ENCODE data around the gene SNX33.

Gene SNX33

DNA sequence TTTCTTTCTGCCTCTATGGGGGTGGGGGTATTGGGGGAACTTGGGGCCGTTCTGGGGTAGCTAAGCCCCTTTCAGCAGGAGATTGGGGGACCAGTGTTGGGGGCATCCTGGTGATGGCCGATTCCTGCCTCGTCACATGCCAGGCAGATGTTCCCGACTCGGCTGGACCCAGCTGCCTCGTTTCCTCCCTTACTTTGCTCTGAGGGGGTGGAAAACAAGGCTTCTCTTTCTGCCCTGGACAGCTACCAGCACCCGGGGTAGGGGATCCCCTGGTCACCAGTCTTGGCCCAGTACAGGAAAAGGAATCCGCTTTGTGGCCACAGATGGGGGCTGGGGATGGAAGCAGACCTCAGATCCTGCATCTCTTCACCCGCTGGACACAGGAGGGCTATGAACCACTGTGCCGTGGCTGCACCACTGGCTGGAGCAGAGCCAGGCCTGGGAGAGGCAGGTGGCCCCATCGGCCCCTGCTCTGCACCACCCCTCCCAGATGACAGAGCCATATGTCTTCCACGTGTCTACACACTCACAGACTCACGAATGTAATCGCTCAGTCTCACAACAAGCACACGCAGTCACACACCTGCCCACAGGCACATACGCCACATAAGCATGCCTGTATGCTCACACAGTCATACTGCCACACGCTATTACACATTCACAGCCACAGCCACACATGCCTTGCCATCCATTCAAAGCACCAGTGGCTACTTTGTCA is 12.4 kb downstream of the SNX33 start:
- Histone ChIP-seq H3F3A (ENCODE audit: low read depth) (no peaks in the 10 kb centered on the region), H2AFZ (ENCODE audit: low read length) (no peak overlapping the region), H3K36me3 (ENCODE audit: insufficient read depth, low read length) (no peaks in the 10 kb centered on the region), H3K9me2 (replicated peaks; ENCODE audit: low read depth, low read length) (no peaks in the 10 kb centered on the region), H3K4me1 (ENCODE audit: insufficient read depth, low read length, poor library complexity, severe bottlenecking) (peaks cover under 1% of the 10 kb centered on the region), H4K20me1 (ENCODE audit: insufficient read depth, low read length, poor library complexity, severe bottlenecking) (no peaks in the 10 kb centered on the region), H3K9ac (ENCODE audit: low read depth, low read length, poor library complexity, severe bottlenecking) (no peak overlapping the region), H3K9me3 (ENCODE audit: insufficient read depth, low read depth, low read length) (no peaks in the 10 kb centered on the region), H3K79me2 (ENCODE audit: insufficient read depth, low read length) (no peaks in the 10 kb centered on the region), H3K4me3 (ENCODE audit: low read length, poor library complexity, severe bottlenecking) (no peak overlapping the region), H3K4me2 (ENCODE audit: low read depth, low read length, poor library complexity, severe bottlenecking) (no peak overlapping the region), H3K27me3 (ENCODE audit: insufficient read depth, low read length, poor library complexity, severe bottlenecking) (no peaks in the 10 kb centered on the region)
- TF ChIP-seq, protein P1, sequence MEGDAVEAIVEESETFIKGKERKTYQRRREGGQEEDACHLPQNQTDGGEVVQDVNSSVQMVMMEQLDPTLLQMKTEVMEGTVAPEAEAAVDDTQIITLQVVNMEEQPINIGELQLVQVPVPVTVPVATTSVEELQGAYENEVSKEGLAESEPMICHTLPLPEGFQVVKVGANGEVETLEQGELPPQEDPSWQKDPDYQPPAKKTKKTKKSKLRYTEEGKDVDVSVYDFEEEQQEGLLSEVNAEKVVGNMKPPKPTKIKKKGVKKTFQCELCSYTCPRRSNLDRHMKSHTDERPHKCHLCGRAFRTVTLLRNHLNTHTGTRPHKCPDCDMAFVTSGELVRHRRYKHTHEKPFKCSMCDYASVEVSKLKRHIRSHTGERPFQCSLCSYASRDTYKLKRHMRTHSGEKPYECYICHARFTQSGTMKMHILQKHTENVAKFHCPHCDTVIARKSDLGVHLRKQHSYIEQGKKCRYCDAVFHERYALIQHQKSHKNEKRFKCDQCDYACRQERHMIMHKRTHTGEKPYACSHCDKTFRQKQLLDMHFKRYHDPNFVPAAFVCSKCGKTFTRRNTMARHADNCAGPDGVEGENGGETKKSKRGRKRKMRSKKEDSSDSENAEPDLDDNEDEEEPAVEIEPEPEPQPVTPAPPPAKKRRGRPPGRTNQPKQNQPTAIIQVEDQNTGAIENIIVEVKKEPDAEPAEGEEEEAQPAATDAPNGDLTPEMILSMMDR (conservative IDR thresholded peaks at IDR 0.05; ENCODE audit: low read length) = no peak
- TF ChIP-seq EZH2phosphoT487 (IDR thresholded peaks at IDR 0.05; ENCODE audit: borderline replicate concordance) = no peak

DNA sequence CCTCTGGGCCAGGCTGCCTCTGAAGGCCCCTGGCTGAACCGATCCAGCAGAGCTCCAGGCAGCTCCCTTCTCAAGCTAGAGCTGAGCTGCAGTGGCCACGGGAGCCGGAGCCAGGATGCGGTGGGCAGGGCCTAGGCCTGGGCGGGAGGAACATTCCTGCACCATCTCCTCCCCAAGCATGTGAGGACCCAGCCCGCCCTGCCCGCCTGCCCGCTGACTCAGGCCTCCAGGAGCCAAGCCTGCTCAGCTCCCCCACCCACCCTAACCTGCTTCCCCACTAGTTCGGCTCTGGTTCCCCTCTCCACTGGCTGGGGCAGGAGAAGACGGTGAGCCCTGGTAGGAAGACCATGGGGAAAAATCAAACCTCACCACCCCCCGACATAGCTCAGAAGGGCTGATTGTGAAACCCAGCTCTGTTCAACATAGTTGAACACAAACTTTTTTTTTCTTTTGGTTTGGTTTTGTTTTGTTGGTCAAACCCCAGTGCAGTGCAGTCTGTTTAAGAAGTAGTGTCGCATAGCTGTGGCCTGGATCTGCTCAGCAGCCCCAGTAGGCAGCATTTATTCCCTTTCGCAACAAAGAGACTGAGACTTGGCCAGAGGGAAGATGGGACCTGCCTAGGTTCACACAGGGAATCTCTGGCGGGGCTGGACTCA is 13.5 kb downstream of the SNX33 start:
- Histone ChIP-seq H4K20me1 (ENCODE audit: insufficient read depth, low read length, poor library complexity, severe bottlenecking) (no peaks in the 10 kb centered on the region), H3K27me3 (ENCODE audit: insufficient read depth, low read length, poor library complexity, severe bottlenecking) (no peaks in the 10 kb centered on the region), H3K4me2 (ENCODE audit: low read depth, low read length, poor library complexity, severe bottlenecking) (no peak overlapping the region), H2AFZ (ENCODE audit: low read length) (no peak overlapping the region), H3K9me3 (ENCODE audit: insufficient read depth, low read depth, low read length) (no peaks in the 10 kb centered on the region), H3F3A (ENCODE audit: low read depth) (no peaks in the 10 kb centered on the region), H3K9me2 (replicated peaks; ENCODE audit: low read depth, low read length) (no peaks in the 10 kb centered on the region), H3K4me3 (ENCODE audit: low read length, poor library complexity, severe bottlenecking) (no peak overlapping the region), H3K36me3 (ENCODE audit: insufficient read depth, low read length) (no peaks in the 10 kb centered on the region), H3K9ac (ENCODE audit: low read depth, low read length, poor library complexity, severe bottlenecking) (no peak overlapping the region), H3K4me1 (ENCODE audit: insufficient read depth, low read length, poor library complexity, severe bottlenecking) (no peaks in the 10 kb centered on the region), H3K79me2 (ENCODE audit: insufficient read depth, low read length) (no peaks in the 10 kb centered on the region)
- TF ChIP-seq, protein P1 (conservative IDR thresholded peaks at IDR 0.05; ENCODE audit: low read length) = no peak
- TF ChIP-seq EZH2phosphoT487 (IDR thresholded peaks at IDR 0.05; ENCODE audit: borderline replicate concordance) = no peak

DNA sequence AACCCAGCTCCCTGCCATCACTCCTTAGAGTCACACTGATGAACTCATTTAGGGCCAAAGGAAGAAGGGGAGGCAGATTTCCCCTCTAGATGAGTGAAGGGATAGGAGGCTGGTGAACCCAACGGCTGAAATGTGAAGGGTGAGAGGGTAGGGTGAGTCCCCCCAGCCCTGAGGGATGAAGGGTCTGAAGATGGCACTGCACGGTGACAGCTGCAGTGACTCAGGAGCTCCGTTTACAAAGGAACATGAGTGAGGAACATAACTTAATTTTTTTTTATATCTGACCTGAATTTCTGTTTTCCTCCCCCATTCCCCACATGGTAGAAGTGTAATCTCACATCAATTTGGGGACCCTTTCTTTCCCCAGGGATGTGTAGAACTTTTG is 14.0 kb downstream of the SNX33 start:
- TF ChIP-seq, protein P1 (conservative IDR thresholded peaks at IDR 0.05; ENCODE audit: low read length) = no peak
- TF ChIP-seq EZH2phosphoT487 (IDR thresholded peaks at IDR 0.05; ENCODE audit: borderline replicate concordance) = no peak
- Histone ChIP-seq H3K79me2 (ENCODE audit: insufficient read depth, low read length) (no peaks in the 10 kb centered on the region), H3K9me2 (replicated peaks; ENCODE audit: low read depth, low read length) (no peaks in the 10 kb centered on the region), H3K4me2 (ENCODE audit: low read depth, low read length, poor library complexity, severe bottlenecking) (no peak overlapping the region), H3K36me3 (ENCODE audit: insufficient read depth, low read length) (no peaks in the 10 kb centered on the region), H3K27me3 (ENCODE audit: insufficient read depth, low read length, poor library complexity, severe bottlenecking) (no peaks in the 10 kb centered on the region), H3K4me1 (ENCODE audit: insufficient read depth, low read length, poor library complexity, severe bottlenecking) (no peaks in the 10 kb centered on the region), H4K20me1 (ENCODE audit: insufficient read depth, low read length, poor library complexity, severe bottlenecking) (no peaks in the 10 kb centered on the region), H3K4me3 (ENCODE audit: low read length, poor library complexity, severe bottlenecking) (no peak overlapping the region), H3K9me3 (ENCODE audit: insufficient read depth, low read depth, low read length) (no peaks in the 10 kb centered on the region), H3K9ac (ENCODE audit: low read depth, low read length, poor library complexity, severe bottlenecking) (no peak overlapping the region), H2AFZ (ENCODE audit: low read length) (no peak overlapping the region), H3F3A (ENCODE audit: low read depth) (no peaks in the 10 kb centered on the region)

Data from Loucy (cell line).